Neural progenitor cell (in vitro differentiated cells): ENCODE data around the gene TCF7L2.

ENCODE experiments used
- EZH2 ChIP-seq: fragments of 200-600 bp; sonication (generic); IDR thresholded peaks from 2 replicates; pipeline ENCODE4 v1.6.1; 2017; ENCODE audit warnings: antibody characterized with exemption, mild to moderate bottlenecking, moderate library complexity
- TF ChIP-seq, protein P1 (sequence below): fragments of 200-600 bp; sonication (generic); IDR thresholded peaks from 2 replicates; pipeline ENCODE4 v1.5.1; 2017; ENCODE audit warnings: antibody characterized with exemption, mild to moderate bottlenecking

DNA sequence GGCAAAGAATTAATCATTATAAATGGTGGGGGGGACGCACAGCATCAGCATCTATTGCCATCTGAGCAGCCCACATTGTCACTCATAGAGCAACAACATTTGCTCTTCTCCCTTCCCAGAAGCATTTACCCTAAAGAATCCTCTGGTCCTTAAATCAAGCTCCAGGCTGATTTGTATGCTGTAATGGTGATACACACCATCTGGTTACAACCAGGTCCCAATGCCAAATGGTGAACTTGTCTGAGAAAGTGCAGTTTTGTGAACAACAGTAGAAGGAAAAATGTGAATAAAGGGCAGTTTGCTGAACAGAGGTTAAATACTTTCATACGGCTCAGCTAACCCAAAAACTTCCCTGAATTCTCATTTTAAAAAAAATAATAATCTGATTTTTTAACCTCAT, 38.8 kb upstream of the TCF7L2 start:
- TF ChIP-seq, protein P1, sequence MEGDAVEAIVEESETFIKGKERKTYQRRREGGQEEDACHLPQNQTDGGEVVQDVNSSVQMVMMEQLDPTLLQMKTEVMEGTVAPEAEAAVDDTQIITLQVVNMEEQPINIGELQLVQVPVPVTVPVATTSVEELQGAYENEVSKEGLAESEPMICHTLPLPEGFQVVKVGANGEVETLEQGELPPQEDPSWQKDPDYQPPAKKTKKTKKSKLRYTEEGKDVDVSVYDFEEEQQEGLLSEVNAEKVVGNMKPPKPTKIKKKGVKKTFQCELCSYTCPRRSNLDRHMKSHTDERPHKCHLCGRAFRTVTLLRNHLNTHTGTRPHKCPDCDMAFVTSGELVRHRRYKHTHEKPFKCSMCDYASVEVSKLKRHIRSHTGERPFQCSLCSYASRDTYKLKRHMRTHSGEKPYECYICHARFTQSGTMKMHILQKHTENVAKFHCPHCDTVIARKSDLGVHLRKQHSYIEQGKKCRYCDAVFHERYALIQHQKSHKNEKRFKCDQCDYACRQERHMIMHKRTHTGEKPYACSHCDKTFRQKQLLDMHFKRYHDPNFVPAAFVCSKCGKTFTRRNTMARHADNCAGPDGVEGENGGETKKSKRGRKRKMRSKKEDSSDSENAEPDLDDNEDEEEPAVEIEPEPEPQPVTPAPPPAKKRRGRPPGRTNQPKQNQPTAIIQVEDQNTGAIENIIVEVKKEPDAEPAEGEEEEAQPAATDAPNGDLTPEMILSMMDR, result no peak
- TF ChIP-seq EZH2, result no peak
